ENCODE measurements around the gene SRCAP. TPM values are rescaled to one million over a fixed set of nuclear protein-coding genes. Genes with fewer than 3 reads are reported as not detected.

SRCAP gene
- 7.4 and 12.9 TPM in 2 replicates for total RNA-seq

GRCh38 chr16:30698816-30699614 is at the start of gene SRCAP:
SRCAP (plus strand) TSS chr16:30699171; CDS start chr16:30700825, 1,654 bp downstream.

GRCh38 chr16:30650369-30651123 is 48.4 kb upstream of the SRCAP start, which contains the start of gene PRR14:
PRR14 (plus strand) TSS chr16:30650960; CDS start chr16:30651646, 686 bp downstream.

GRCh38 chr16:30657866-30658730 is 40.9 kb upstream of the SRCAP start, which contains the start of gene FBRS:
FBRS (plus strand) TSS chr16:30658431; CDS start chr16:30659519, 1,088 bp downstream.

GRCh38 chr16:30747799-30748633 is 49.0 kb downstream of the SRCAP start, which contains the start of gene PHKG2:
PHKG2 (plus strand) TSS chr16:30748425; CDS start chr16:30748821, 396 bp downstream.

GRCh38 chr16:30761928-30762902 is 63.2 kb downstream of the SRCAP start, which contains the start of the genes CFAP119 and RNF40:
CFAP119 (minus strand) TSS chr16:30762062; CDS start chr16:30761748, 314 bp downstream.
RNF40 (plus strand) TSS chr16:30762322; CDS start chr16:30762546, 224 bp downstream.

GRCh38 chr16:30786936-30787612 is 88.1 kb downstream of the SRCAP start, which contains the start of gene ZNF629:
ZNF629 (minus strand) TSS chr16:30787205; CDS start chr16:30784482, 2,723 bp downstream.

Other genes with a start within 250 kb of the SRCAP start
- not detected in 2 replicates for gene ITGAL, start 226.4 kb upstream of the SRCAP start, total RNA-seq
- 27.6 and 31.6 TPM in 2 replicates for gene ZNF768, start 172.6 kb upstream of the SRCAP start, total RNA-seq
- 5.5 and 7.0 TPM in 2 replicates for gene ZNF747, start 164.3 kb upstream of the SRCAP start, total RNA-seq
- 6.3 and 8.2 TPM in 2 replicates for gene ZNF764, start 140.8 kb upstream of the SRCAP start, total RNA-seq
- gene ZNF688, start 127.5 kb upstream of the SRCAP start, total RNA-seq, result 8.7 and 11.8 TPM in 2 replicates
- 3.2 and 4.3 TPM in 2 replicates for gene ZNF785, start 113.5 kb upstream of the SRCAP start, total RNA-seq
- 3.4 and 5.5 TPM in 2 replicates for gene ZNF689, start 88.8 kb upstream of the SRCAP start, total RNA-seq
- gene PRR14, start 48.2 kb upstream of the SRCAP start, total RNA-seq, result 14.7 and 27.7 TPM in 2 replicates
- gene FBRS, start 40.7 kb upstream of the SRCAP start, total RNA-seq, result 21.3 and 29.2 TPM in 2 replicates
- gene PHKG2, start 49.3 kb downstream of the SRCAP start, total RNA-seq, result 17.9 and 19.8 TPM in 2 replicates
- gene CFAP119, start 62.9 kb downstream of the SRCAP start, total RNA-seq, result 1.7 and 3.0 TPM in 2 replicates
- 66.8 and 76.7 TPM in 2 replicates for gene RNF40, start 63.2 kb downstream of the SRCAP start, total RNA-seq
- gene ZNF629, start 88.0 kb downstream of the SRCAP start, total RNA-seq, result 9.9 and 14.6 TPM in 2 replicates
- gene BCL7C, start 194.9 kb downstream of the SRCAP start, total RNA-seq, result 49.9 and 56.1 TPM in 2 replicates
- 1.6 and 2.5 TPM in 2 replicates for gene CTF1, start 197.4 kb downstream of the SRCAP start, total RNA-seq
- gene FBXL19, start 224.4 kb downstream of the SRCAP start, total RNA-seq, result 38.2 and 39.7 TPM in 2 replicates
- 22.2 and 30.5 TPM in 2 replicates for gene ORAI3, start 249.9 kb downstream of the SRCAP start, total RNA-seq